ENCODE measurements around the gene TXK.

- no peak for TF ChIP-seq CTCF (IDR thresholded peaks at IDR 0.05)
- TF ChIP-seq POLR2A (IDR thresholded peaks at IDR 0.05): no peak
Observed at GRCh38 chr4:48031802-48032525, 102.1 kb downstream of the TXK start.
